Measurements from ENCODE around the gene JPT2. TPM values are rescaled to one million over a fixed set of nuclear protein-coding genes. Genes with fewer than 3 reads are reported as not detected.

The JPT2 gene
- total RNA-seq, 1 donor from 2014 or later = 146 TPM

DNA sequence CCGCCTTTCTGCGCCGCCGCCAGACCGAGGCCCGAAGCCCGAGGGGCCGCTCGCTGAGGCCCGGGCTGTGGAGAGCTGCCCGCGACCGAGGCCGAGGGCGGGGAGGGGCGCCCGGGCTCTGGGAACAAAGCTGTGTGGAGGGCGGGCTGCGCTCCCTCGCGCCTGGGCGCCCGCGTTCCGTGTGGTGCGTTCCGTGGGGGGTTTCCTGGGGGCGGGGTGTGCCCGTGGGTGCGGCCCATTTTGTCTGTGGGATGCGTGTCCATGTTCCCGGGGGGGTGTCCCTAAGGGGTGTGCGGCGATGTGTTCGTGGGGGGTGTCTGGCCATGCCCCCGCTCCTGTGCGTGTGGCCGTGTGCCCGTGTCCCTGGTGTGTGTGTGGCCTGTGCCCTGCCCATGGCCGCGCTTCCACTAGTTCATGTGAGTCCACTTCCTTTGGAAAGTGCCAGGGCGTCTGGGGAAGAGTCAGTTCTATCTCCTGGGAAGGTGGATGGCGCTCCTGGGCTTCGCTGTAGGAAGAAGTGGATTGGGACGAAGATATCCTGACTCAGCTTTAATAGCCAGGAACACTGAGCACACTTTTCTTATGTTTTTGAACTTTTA is 520 bp downstream of the JPT2 start:
- H3K27me3 Mint-ChIP-seq = no peaks in the 10 kb centered on the region
- peaks cover 21% of the 10 kb centered on the region for H3K4me1 Mint-ChIP-seq (ENCODE audit: low read depth)
- H3K27ac Mint-ChIP-seq = peak overlapping the region; percentile 96
- TF ChIP-seq, protein P1, sequence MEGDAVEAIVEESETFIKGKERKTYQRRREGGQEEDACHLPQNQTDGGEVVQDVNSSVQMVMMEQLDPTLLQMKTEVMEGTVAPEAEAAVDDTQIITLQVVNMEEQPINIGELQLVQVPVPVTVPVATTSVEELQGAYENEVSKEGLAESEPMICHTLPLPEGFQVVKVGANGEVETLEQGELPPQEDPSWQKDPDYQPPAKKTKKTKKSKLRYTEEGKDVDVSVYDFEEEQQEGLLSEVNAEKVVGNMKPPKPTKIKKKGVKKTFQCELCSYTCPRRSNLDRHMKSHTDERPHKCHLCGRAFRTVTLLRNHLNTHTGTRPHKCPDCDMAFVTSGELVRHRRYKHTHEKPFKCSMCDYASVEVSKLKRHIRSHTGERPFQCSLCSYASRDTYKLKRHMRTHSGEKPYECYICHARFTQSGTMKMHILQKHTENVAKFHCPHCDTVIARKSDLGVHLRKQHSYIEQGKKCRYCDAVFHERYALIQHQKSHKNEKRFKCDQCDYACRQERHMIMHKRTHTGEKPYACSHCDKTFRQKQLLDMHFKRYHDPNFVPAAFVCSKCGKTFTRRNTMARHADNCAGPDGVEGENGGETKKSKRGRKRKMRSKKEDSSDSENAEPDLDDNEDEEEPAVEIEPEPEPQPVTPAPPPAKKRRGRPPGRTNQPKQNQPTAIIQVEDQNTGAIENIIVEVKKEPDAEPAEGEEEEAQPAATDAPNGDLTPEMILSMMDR (IDR thresholded peaks at IDR 0.05; ENCODE audit: unreplicated experiment) = no peak
- peak overlapping the region; percentile 96 for H3K4me3 Mint-ChIP-seq (ENCODE audit: low read depth)
- no peaks in the 10 kb centered on the region for H3K9me3 Mint-ChIP-seq (ENCODE audit: low read depth)
- DNase-seq (ENCODE audit: low spot score, unreplicated experiment) = no peak
- peaks cover 14% of the 10 kb centered on the region for H3K36me3 Mint-ChIP-seq (ENCODE audit: insufficient read depth)

DNA sequence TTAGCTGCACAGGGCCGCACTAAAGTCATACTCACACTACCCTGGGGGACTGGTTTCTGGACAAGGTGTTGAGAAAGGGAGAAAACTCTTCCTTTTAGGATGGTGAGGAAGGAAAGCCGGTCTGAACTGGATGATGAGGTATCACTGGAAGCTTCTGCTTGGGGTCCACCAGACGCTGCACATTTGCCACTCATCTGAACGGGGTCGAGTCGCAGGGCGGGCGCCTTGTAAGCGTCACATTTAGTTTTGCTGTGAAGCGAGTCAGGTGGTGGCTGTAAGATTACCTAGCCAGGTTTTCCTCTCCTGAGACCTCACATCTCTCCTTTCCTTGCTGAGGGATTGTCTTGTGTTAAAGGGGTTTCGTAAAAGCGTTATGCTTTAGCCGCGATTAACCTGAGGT is 2.3 kb downstream of the JPT2 start:
- no peak for DNase-seq (ENCODE audit: low spot score, unreplicated experiment)
- Mint-ChIP-seq H3K36me3 (ENCODE audit: insufficient read depth) (peaks cover 12% of the 10 kb centered on the region), H3K9me3 (ENCODE audit: low read depth) (no peaks in the 10 kb centered on the region), H3K27me3 (no peaks in the 10 kb centered on the region), H3K4me3 (ENCODE audit: low read depth) (peak overlapping the region; percentile 96), H3K27ac (peak overlapping the region; percentile 95), H3K4me1 (ENCODE audit: low read depth) (peaks cover 21% of the 10 kb centered on the region)
- TF ChIP-seq, protein P1 (IDR thresholded peaks at IDR 0.05; ENCODE audit: unreplicated experiment) = no peak

DNA sequence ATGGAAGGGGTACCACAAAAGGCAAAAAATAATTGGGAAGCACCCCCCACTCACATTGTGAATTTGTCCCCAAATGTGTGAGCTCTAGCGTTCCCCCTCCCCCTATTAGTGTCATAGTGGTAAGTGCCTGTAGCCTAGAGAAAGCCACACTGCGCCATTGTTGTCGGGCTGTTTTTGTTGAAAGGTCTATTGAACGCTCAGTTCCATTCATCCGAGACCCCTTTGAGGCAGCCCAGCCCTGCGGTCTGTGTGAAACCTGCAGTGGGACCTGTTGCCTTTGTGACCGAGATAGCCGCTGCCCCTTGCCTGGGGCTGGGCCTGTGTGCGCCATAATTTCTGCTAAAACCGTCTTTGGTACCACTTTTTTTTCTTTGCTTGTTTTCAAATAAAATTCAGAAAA is 3.0 kb downstream of the JPT2 start:
- DNase-seq (ENCODE audit: low spot score, unreplicated experiment) = no peak
- peak overlapping the region; percentile 33 for H3K4me3 Mint-ChIP-seq (ENCODE audit: low read depth)
- no peaks in the 10 kb centered on the region for H3K27me3 Mint-ChIP-seq
- peak overlapping the region; percentile 95 for H3K27ac Mint-ChIP-seq
- H3K9me3 Mint-ChIP-seq (ENCODE audit: low read depth) = no peaks in the 10 kb centered on the region
- peaks cover 24% of the 10 kb centered on the region for H3K4me1 Mint-ChIP-seq (ENCODE audit: low read depth)
- TF ChIP-seq, protein P1 (IDR thresholded peaks at IDR 0.05; ENCODE audit: unreplicated experiment) = no peak
- peaks cover 16% of the 10 kb centered on the region for H3K36me3 Mint-ChIP-seq (ENCODE audit: insufficient read depth)

GRCh38 chr16:1687427-1688316 is 9.6 kb downstream of the JPT2 start:
- Mint-ChIP-seq H3K9me3 (ENCODE audit: low read depth) (no peaks in the 10 kb centered on the region), H3K4me3 (ENCODE audit: low read depth) (no peak overlapping the region), H3K4me1 (ENCODE audit: low read depth) (peaks cover 37% of the 10 kb centered on the region), H3K36me3 (ENCODE audit: insufficient read depth) (peaks cover 26% of the 10 kb centered on the region), H3K27ac (peak overlapping the region; percentile 100), H3K27me3 (no peaks in the 10 kb centered on the region)
- DNase-seq (ENCODE audit: low spot score, unreplicated experiment) = no peak
- TF ChIP-seq, protein P1 (IDR thresholded peaks at IDR 0.05; ENCODE audit: unreplicated experiment) = no peak

- peaks cover 31% of the 10 kb centered on the region for H3K36me3 Mint-ChIP-seq (ENCODE audit: insufficient read depth)
These were observed 10.9 kb downstream of the JPT2 start for GRCh38 chr16:1688807-1689560.

More at GRCh38 chr16:1688807-1689560, 10.9 kb downstream of the JPT2 start:
- Mint-ChIP-seq H3K27ac (peak overlapping the region; percentile 100), H3K4me3 (ENCODE audit: low read depth) (peak overlapping the region; percentile 47), H3K9me3 (ENCODE audit: low read depth) (no peaks in the 10 kb centered on the region), H3K27me3 (no peaks in the 10 kb centered on the region), H3K4me1 (ENCODE audit: low read depth) (peaks cover 37% of the 10 kb centered on the region)
- DNase-seq (ENCODE audit: low spot score, unreplicated experiment) = no peak
- TF ChIP-seq, protein P1 (IDR thresholded peaks at IDR 0.05; ENCODE audit: unreplicated experiment) = no peak

All from progenitor cell of endocrine pancreas (in vitro differentiated cells).